ENCODE results near the gene PTCH2. TPM values are rescaled to one million over a fixed set of nuclear protein-coding genes. Genes with fewer than 3 reads are reported as not detected.

Gene PTCH2
- total and polyA plus RNA-seq, 2 of the 13 experiments (the other 11 are each of a cell fraction or from before 2014, with no cell fraction given): 0.60 to 1.5 TPM

GRCh38 chr1:44799770-44800584 is 43.1 kb downstream of the PTCH2 start, which contains the start of gene PLK3 (continued):
- TF ChIP-seq, protein P1, sequence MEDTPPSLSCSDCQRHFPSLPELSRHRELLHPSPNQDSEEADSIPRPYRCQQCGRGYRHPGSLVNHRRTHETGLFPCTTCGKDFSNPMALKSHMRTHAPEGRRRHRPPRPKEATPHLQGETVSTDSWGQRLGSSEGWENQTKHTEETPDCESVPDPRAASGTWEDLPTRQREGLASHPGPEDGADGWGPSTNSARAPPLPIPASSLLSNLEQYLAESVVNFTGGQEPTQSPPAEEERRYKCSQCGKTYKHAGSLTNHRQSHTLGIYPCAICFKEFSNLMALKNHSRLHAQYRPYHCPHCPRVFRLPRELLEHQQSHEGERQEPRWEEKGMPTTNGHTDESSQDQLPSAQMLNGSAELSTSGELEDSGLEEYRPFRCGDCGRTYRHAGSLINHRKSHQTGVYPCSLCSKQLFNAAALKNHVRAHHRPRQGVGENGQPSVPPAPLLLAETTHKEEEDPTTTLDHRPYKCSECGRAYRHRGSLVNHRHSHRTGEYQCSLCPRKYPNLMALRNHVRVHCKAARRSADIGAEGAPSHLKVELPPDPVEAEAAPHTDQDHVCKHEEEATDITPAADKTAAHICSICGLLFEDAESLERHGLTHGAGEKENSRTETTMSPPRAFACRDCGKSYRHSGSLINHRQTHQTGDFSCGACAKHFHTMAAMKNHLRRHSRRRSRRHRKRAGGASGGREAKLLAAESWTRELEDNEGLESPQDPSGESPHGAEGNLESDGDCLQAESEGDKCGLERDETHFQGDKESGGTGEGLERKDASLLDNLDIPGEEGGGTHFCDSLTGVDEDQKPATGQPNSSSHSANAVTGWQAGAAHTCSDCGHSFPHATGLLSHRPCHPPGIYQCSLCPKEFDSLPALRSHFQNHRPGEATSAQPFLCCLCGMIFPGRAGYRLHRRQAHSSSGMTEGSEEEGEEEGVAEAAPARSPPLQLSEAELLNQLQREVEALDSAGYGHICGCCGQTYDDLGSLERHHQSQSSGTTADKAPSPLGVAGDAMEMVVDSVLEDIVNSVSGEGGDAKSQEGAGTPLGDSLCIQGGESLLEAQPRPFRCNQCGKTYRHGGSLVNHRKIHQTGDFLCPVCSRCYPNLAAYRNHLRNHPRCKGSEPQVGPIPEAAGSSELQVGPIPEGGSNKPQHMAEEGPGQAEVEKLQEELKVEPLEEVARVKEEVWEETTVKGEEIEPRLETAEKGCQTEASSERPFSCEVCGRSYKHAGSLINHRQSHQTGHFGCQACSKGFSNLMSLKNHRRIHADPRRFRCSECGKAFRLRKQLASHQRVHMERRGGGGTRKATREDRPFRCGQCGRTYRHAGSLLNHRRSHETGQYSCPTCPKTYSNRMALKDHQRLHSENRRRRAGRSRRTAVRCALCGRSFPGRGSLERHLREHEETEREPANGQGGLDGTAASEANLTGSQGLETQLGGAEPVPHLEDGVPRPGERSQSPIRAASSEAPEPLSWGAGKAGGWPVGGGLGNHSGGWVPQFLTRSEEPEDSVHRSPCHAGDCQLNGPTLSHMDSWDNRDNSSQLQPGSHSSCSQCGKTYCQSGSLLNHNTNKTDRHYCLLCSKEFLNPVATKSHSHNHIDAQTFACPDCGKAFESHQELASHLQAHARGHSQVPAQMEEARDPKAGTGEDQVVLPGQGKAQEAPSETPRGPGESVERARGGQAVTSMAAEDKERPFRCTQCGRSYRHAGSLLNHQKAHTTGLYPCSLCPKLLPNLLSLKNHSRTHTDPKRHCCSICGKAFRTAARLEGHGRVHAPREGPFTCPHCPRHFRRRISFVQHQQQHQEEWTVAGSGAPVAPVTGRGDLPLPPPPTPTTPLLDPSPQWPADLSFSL (CRISPR knock-in tag; IDR thresholded peaks at IDR 0.05): no peak
- TF ChIP-seq SIN3B (IDR thresholded peaks at IDR 0.05; ENCODE audit: low read length) (0 out of 2 replicates have a peak, but pooled peaks have one; percentile 44), ZNF18 (CRISPR knock-in tag; IDR thresholded peaks at IDR 0.05; ENCODE audit: insufficient replicate concordance) (peak; percentile 70), KLF16 (CRISPR knock-in tag; IDR thresholded peaks at IDR 0.05) (peak in 1 of 2 experiments; percentile 90; a peak in 2 of 4 replicates), ISX (CRISPR knock-in tag; conservative IDR thresholded peaks at IDR 0.05) (no peak), PHF8 (CRISPR knock-in tag; IDR thresholded peaks at IDR 0.05) (peak; percentile 90), SP4 (CRISPR knock-in tag; IDR thresholded peaks at IDR 0.05) (peak; percentile 87), ZNF431 (CRISPR knock-in tag; IDR thresholded peaks at IDR 0.05; ENCODE audit: borderline replicate concordance, low read depth) (peak; percentile 65; the same call in 1 of the 2 replicates), THAP11 (CRISPR knock-in tag; IDR thresholded peaks at IDR 0.05) (peak; percentile 54)
- TF ChIP-seq, protein P2, sequence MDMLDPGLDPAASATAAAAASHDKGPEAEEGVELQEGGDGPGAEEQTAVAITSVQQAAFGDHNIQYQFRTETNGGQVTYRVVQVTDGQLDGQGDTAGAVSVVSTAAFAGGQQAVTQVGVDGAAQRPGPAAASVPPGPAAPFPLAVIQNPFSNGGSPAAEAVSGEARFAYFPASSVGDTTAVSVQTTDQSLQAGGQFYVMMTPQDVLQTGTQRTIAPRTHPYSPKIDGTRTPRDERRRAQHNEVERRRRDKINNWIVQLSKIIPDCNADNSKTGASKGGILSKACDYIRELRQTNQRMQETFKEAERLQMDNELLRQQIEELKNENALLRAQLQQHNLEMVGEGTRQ (IDR thresholded peaks at IDR 0.05; ENCODE audit: low read depth, low read length): no peak
- TF ChIP-seq, protein P2 (CRISPR knock-in tag; IDR thresholded peaks at IDR 0.05; ENCODE audit: borderline replicate concordance): peak; percentile 30; the same call in 1 of the 2 replicates
- TF ChIP-seq, protein P3, sequence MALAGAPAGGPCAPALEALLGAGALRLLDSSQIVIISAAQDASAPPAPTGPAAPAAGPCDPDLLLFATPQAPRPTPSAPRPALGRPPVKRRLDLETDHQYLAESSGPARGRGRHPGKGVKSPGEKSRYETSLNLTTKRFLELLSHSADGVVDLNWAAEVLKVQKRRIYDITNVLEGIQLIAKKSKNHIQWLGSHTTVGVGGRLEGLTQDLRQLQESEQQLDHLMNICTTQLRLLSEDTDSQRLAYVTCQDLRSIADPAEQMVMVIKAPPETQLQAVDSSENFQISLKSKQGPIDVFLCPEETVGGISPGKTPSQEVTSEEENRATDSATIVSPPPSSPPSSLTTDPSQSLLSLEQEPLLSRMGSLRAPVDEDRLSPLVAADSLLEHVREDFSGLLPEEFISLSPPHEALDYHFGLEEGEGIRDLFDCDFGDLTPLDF (CRISPR knock-in tag; IDR thresholded peaks at IDR 0.05): no peak; the same call in 1 of the 2 replicates
- TF ChIP-seq, protein P4, sequence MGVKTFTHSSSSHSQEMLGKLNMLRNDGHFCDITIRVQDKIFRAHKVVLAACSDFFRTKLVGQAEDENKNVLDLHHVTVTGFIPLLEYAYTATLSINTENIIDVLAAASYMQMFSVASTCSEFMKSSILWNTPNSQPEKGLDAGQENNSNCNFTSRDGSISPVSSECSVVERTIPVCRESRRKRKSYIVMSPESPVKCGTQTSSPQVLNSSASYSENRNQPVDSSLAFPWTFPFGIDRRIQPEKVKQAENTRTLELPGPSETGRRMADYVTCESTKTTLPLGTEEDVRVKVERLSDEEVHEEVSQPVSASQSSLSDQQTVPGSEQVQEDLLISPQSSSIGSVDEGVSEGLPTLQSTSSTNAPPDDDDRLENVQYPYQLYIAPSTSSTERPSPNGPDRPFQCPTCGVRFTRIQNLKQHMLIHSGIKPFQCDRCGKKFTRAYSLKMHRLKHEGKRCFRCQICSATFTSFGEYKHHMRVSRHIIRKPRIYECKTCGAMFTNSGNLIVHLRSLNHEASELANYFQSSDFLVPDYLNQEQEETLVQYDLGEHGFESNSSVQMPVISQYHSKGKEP (CRISPR knock-in tag; IDR thresholded peaks at IDR 0.05): no peak
- TF ChIP-seq, protein P5, sequence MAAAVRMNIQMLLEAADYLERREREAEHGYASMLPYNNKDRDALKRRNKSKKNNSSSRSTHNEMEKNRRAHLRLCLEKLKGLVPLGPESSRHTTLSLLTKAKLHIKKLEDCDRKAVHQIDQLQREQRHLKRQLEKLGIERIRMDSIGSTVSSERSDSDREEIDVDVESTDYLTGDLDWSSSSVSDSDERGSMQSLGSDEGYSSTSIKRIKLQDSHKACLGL (CRISPR knock-in tag; IDR thresholded peaks at IDR 0.05): peak; percentile 90

Data from HepG2 (cell line).